ENCODE measurements around the gene MOV10L1.

MOV10L1 gene

DNA sequence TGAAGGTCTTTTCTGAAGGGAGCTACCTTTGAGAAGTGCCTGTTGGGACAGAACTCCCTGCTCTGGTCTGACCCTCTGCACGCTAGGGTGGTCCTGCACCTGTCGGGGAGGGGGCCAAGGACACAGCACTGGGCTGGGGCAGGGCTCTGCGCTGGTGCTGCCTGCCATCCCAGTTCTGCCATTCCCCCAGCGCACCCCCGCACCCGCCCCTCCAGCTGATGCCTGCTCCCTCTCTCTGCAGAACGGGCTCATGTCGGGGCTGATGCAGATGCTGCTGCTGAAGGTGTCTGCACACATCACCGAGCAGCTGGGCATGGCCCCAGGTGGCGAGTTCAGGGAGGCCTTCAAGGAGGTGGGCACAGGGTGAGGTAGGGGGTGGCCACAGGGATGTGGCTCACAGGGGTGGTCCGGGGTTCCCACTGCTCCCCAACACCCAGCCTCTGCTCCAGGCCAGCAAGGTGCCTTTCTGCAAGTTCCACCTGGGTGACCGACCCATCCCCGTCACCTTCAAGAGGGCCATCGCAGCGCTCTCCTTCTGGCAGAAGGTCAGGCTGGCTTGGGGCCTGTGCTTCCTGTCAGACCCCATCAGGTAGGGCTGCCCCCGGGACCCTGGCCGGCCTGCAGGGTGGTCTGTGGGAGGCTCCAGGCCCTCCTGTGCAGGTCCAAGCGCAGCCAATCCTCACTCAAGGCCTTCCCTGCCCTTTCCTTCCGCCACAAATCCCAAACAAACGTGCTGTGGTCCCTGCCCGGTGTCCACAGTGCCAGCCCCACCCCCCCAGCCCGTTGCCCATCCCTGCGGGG, 107.4 kb downstream of the MOV10L1 start:
- Histone ChIP-seq H3K9ac (ENCODE audit: low read depth in 1 of 2, low read length in 2 of 2) (no peak overlapping the region), H3K4me3 (ENCODE audit: low read length in 2 of 2) (no peak overlapping the region), H3K36me3 (ENCODE audit: control insufficient read depth in 2 of 2, insufficient read depth in 2 of 2, low read length in 2 of 2) (peaks cover 20 to 23% of the 10 kb centered on the region in 2 donors), H3K27me3 (ENCODE audit: control insufficient read depth in 2 of 2, insufficient read depth in 2 of 2, low read length in 2 of 2) (no peaks in the 10 kb centered on the region), H3K27ac (ENCODE audit: low read depth in 2 of 2, low read length in 2 of 2) (no peak overlapping the region), H3K4me1 (ENCODE audit: control insufficient read depth in 2 of 2, insufficient read depth in 2 of 2, low read length in 2 of 2) (peaks cover 11 to 21% of the 10 kb centered on the region in 2 donors), H3K9me3 (ENCODE audit: control insufficient read depth in 2 of 2, low read length in 2 of 2) (no peaks in the 10 kb centered on the region)

- Histone ChIP-seq H3K4me3 (ENCODE audit: low read length in 2 of 2) (no peak overlapping the region), H3K9ac (ENCODE audit: low read depth in 1 of 2, low read length in 2 of 2) (no peak overlapping the region), H3K36me3 (ENCODE audit: control insufficient read depth in 2 of 2, insufficient read depth in 2 of 2, low read length in 2 of 2) (peaks cover 20 to 22% of the 10 kb centered on the region in 2 donors), H3K27ac (ENCODE audit: low read depth in 2 of 2, low read length in 2 of 2) (no peak overlapping the region), H3K4me1 (ENCODE audit: control insufficient read depth in 2 of 2, insufficient read depth in 2 of 2, low read length in 2 of 2) (peaks cover 7 to 14% of the 10 kb centered on the region in 2 donors), H3K27me3 (ENCODE audit: control insufficient read depth in 2 of 2, insufficient read depth in 2 of 2, low read length in 2 of 2) (no peaks in the 10 kb centered on the region), H3K9me3 (ENCODE audit: control insufficient read depth in 2 of 2, low read length in 2 of 2) (no peaks in the 10 kb centered on the region)
Measured at GRCh38 chr22:50197856-50198623, 108.2 kb downstream of the MOV10L1 start.

- Histone ChIP-seq H3K4me3 (ENCODE audit: low read length in 2 of 2) (no peak overlapping the region), H3K4me1 (ENCODE audit: control insufficient read depth in 2 of 2, insufficient read depth in 2 of 2, low read length in 2 of 2) (peaks cover 7 to 12% of the 10 kb centered on the region in 2 donors), H3K9me3 (ENCODE audit: control insufficient read depth in 2 of 2, low read length in 2 of 2) (no peaks in the 10 kb centered on the region), H3K27me3 (ENCODE audit: control insufficient read depth in 2 of 2, insufficient read depth in 2 of 2, low read length in 2 of 2) (no peaks in the 10 kb centered on the region), H3K9ac (ENCODE audit: low read depth in 1 of 2, low read length in 2 of 2) (no peak overlapping the region), H3K36me3 (ENCODE audit: control insufficient read depth in 2 of 2, insufficient read depth in 2 of 2, low read length in 2 of 2) (peaks cover 20 to 24% of the 10 kb centered on the region in 2 donors), H3K27ac (ENCODE audit: low read depth in 2 of 2, low read length in 2 of 2) (no peak overlapping the region)
Measured at GRCh38 chr22:50198624-50199017, 108.8 kb downstream of the MOV10L1 start.

DNA sequence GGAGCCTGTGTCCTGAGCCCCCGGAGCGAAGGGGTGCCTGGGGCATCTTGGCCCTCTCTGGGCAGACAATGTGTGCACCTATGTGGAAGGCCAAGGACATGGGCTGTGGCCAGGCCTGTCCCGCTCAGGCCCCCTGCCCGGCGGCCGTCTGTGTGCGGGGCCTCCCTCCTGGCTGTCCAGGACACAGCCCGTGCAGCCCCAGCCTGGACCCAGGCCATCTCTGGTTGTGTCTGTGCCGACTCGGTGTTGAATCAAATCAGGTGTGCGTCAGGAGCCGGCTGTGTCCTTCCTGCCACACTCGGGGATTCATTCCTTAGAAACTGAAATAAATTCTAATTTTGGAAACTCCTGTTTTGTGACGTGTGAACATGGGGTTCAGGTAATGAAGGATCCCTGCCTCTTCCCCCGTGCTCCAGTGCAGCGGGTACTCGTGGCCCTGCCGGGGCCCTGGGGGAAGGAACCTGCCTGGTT, 109.5 kb downstream of the MOV10L1 start:
- H3K9ac ChIP-seq (ENCODE audit: low read depth in 1 of 2, low read length in 2 of 2), result peak overlapping the region in 1 of 2 donors; percentile 76

DNA sequence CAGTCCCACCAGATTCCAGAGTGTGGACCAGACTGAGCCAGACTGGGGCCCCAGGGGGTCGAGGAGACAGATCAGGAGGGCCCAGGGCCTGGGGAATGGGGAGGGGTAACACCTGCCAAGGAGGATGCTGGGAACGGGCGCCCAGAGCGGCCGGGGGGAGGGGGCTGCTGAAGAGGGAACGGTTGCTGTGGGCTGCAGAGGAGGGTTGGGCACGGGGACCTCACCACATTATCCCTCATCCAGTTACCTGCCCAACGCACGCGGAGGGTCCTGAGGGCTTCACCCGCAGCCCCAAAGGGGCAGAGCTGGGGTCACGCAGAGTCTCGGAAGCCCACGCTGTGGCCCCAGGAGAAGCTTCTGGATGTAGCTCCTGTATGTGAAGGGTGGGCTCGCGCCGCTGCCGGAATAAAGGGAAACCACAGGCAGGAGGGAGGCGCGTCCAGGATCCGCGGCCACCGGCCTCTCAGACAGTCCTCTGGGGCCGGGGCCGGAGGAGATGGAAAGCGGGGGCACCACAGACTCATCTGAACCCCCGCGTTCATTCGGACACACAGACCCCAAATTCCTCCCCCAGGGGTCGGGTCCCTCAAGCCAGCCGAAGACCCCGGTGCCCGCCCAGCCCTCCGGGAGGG, 110.1 kb downstream of the MOV10L1 start:
- peak overlapping the region in 1 of 2 donors; percentile 71 for H3K27ac ChIP-seq (ENCODE audit: low read depth in 2 of 2, low read length in 2 of 2)
- no peaks in the 10 kb centered on the region for H3K9me3 ChIP-seq (ENCODE audit: control insufficient read depth in 2 of 2, low read length in 2 of 2)
- peak overlapping the region; percentile 75 to 76 for H3K9ac ChIP-seq (ENCODE audit: low read depth in 1 of 2, low read length in 2 of 2)
- H3K27me3 ChIP-seq (ENCODE audit: control insufficient read depth in 2 of 2, insufficient read depth in 2 of 2, low read length in 2 of 2), result no peaks in the 10 kb centered on the region
- peak overlapping the region; percentile 63 to 73 for H3K4me3 ChIP-seq (ENCODE audit: low read length in 2 of 2)
- H3K36me3 ChIP-seq (ENCODE audit: control insufficient read depth in 2 of 2, insufficient read depth in 2 of 2, low read length in 2 of 2), result peaks cover 11 to 12% of the 10 kb centered on the region in 2 donors
- peaks cover 7 to 12% of the 10 kb centered on the region in 2 donors for H3K4me1 ChIP-seq (ENCODE audit: control insufficient read depth in 2 of 2, insufficient read depth in 2 of 2, low read length in 2 of 2)

More for the DNA sequence above, 109.5 kb downstream of the MOV10L1 start:
- Histone ChIP-seq H3K4me1 (ENCODE audit: control insufficient read depth in 2 of 2, insufficient read depth in 2 of 2, low read length in 2 of 2) (peaks cover 7 to 12% of the 10 kb centered on the region in 2 donors), H3K9me3 (ENCODE audit: control insufficient read depth in 2 of 2, low read length in 2 of 2) (no peaks in the 10 kb centered on the region), H3K4me3 (ENCODE audit: low read length in 2 of 2) (peak overlapping the region in 1 of 2 donors; percentile 73), H3K27ac (ENCODE audit: low read depth in 2 of 2, low read length in 2 of 2) (no peak overlapping the region), H3K27me3 (ENCODE audit: control insufficient read depth in 2 of 2, insufficient read depth in 2 of 2, low read length in 2 of 2) (no peaks in the 10 kb centered on the region), H3K36me3 (ENCODE audit: control insufficient read depth in 2 of 2, insufficient read depth in 2 of 2, low read length in 2 of 2) (peaks cover 17 to 18% of the 10 kb centered on the region in 2 donors)

GRCh38 chr22:50200461-50201190, 110.8 kb downstream of the MOV10L1 start, which contains the start of gene SELENOO:
Gene SELENOO (plus strand): TSS chr22:50201011. CDS start chr22:50201037, 26 bp downstream.
- H3K36me3 ChIP-seq (ENCODE audit: control insufficient read depth in 2 of 2, insufficient read depth in 2 of 2, low read length in 2 of 2), result peaks cover 10 to 11% of the 10 kb centered on the region in 2 donors
- H3K4me1 ChIP-seq (ENCODE audit: control insufficient read depth in 2 of 2, insufficient read depth in 2 of 2, low read length in 2 of 2), result peaks cover 7 to 12% of the 10 kb centered on the region in 2 donors
- peak within 1 kb of the TSS; percentile 63 to 71 for H3K27ac ChIP-seq (ENCODE audit: low read depth in 2 of 2, low read length in 2 of 2)
- H3K9ac ChIP-seq (ENCODE audit: low read depth in 1 of 2, low read length in 2 of 2), result peak within 1 kb of the TSS; percentile 75 to 76
- H3K4me3 ChIP-seq (ENCODE audit: low read length in 2 of 2), result peak within 1 kb of the TSS; percentile 73 to 76
- no peaks in the 10 kb centered on the region for H3K27me3 ChIP-seq (ENCODE audit: control insufficient read depth in 2 of 2, insufficient read depth in 2 of 2, low read length in 2 of 2)
- H3K9me3 ChIP-seq (ENCODE audit: control insufficient read depth in 2 of 2, low read length in 2 of 2), result no peaks in the 10 kb centered on the region

DNA sequence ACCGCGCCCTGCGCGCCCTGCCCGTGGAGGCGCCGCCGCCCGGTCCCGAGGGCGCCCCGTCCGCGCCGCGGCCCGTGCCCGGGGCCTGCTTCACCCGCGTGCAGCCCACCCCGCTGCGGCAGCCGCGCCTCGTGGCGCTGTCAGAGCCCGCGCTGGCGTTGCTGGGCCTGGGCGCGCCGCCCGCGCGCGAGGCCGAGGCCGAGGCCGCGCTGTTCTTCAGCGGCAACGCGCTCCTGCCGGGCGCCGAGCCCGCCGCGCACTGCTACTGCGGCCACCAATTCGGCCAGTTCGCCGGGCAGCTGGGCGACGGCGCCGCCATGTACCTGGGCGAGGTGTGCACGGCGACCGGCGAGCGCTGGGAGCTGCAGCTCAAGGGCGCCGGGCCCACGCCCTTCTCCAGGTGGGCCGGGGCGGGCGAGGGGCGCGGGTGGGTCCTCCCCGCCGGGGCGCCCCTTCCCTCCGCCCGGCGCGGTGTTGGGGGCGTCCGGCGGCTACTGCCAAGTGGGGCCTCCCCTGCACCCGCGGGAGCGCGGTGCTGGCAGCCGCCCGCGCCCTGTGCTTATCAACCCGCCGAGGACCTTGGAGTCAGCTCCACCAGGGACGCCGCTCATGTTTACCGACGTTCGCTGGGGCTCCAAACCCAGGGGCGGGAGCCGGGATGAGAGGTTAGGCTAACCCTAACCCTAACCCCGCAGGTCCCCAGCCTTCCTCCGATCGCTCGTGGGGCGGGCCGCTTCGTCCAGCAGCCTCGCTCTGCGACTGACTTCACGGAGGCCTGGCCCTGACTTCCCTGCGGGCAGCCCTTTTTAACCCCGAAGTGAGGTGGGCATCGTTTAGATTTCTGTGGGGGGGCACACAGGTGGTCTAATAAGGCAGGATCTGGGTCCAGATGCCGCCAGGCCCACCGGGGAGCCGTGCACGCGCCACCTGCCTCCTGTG, 111.7 kb downstream of the MOV10L1 start:
- H3K36me3 ChIP-seq (ENCODE audit: control insufficient read depth in 2 of 2, insufficient read depth in 2 of 2, low read length in 2 of 2), result peaks cover 7 to 12% of the 10 kb centered on the region in 2 donors
- H3K4me3 ChIP-seq (ENCODE audit: low read length in 2 of 2), result peak overlapping the region; percentile 61 to 76
- H3K4me1 ChIP-seq (ENCODE audit: control insufficient read depth in 2 of 2, insufficient read depth in 2 of 2, low read length in 2 of 2), result peaks cover 7 to 14% of the 10 kb centered on the region in 2 donors
- H3K9me3 ChIP-seq (ENCODE audit: control insufficient read depth in 2 of 2, low read length in 2 of 2), result no peaks in the 10 kb centered on the region
- H3K9ac ChIP-seq (ENCODE audit: low read depth in 1 of 2, low read length in 2 of 2), result peak overlapping the region; percentile 63 to 67
- no peaks in the 10 kb centered on the region for H3K27me3 ChIP-seq (ENCODE audit: control insufficient read depth in 2 of 2, insufficient read depth in 2 of 2, low read length in 2 of 2)
- peak overlapping the region; percentile 63 to 71 for H3K27ac ChIP-seq (ENCODE audit: low read depth in 2 of 2, low read length in 2 of 2)

DNA sequence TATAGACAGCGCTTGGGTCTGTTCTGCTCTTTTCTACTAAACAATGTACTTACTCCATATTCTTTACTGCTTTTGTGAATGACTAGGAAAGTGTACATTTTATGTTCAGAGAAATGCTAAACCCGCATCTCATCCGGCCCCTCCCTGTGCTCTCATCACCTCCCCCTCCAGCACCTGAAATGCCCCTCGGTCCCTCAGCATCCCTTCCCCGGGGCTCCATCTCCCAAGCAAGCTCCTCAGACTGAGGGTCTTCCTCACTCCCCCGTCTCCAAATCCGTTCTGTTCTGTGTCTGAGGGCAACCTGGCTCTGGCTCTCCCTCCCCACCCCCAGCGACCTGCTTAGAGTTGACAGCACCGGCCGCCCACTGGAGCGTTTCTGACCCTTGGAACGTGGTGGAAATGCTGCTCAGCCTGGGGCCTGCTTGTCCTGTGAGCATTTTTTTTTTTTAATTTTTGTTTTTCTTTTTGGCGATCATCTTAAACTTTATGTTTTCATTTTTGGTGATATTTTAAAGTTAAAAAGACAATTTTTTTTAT, 112.4 kb downstream of the MOV10L1 start:
- H3K4me3 ChIP-seq (ENCODE audit: low read length in 2 of 2), result peak overlapping the region; percentile 61 to 76
- H3K9ac ChIP-seq (ENCODE audit: low read depth in 1 of 2, low read length in 2 of 2), result peak overlapping the region; percentile 63 to 67
- no peaks in the 10 kb centered on the region for H3K27me3 ChIP-seq (ENCODE audit: control insufficient read depth in 2 of 2, insufficient read depth in 2 of 2, low read length in 2 of 2)
- H3K36me3 ChIP-seq (ENCODE audit: control insufficient read depth in 2 of 2, insufficient read depth in 2 of 2, low read length in 2 of 2), result peaks cover 12 to 16% of the 10 kb centered on the region in 2 donors
- H3K9me3 ChIP-seq (ENCODE audit: control insufficient read depth in 2 of 2, low read length in 2 of 2), result no peaks in the 10 kb centered on the region
- no peak overlapping the region for H3K27ac ChIP-seq (ENCODE audit: low read depth in 2 of 2, low read length in 2 of 2)
- H3K4me1 ChIP-seq (ENCODE audit: control insufficient read depth in 2 of 2, insufficient read depth in 2 of 2, low read length in 2 of 2), result peaks cover 7 to 15% of the 10 kb centered on the region in 2 donors

All from mucosa of rectum (tissue), 2 donors.